ENCODE measurements around the gene TRAP1.

Gene TRAP1

GRCh38 chr16:3651461-3652372 lies 65.6 kb downstream of the TRAP1 start:
- no peak for DNase-seq (ENCODE audit: low spot score)

DNA sequence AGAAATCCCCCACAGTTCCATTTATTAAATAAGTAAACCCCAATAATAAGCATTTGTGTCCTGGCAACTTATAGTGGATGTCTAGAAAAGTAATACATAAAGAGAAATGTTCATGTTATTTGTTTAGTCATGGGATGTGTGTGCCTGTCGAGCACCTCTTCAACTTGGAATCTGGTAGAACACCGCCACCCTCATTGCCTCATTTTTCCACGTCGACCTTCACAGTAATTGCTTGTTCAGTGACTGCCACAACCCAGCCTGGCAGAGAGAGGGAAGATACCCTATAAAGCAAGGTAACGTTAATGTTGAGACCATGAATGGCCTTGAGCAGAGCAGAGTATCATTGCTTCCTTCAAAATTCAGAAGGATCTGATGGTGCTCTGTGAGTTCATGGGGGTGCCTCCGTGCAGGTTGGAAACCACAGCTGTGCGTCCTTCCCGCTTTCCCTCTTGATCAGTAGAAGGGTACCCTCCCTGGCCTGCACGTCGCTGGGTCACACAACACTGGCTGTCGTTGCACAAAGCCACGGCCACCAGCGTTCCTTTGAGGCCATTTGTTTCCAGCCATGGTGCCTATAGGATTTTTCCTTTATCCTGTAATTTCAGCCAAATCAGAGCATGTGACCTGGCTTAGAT lies 66.6 kb downstream of the TRAP1 start:
- DNase-seq (ENCODE audit: low spot score): no peak

DNA sequence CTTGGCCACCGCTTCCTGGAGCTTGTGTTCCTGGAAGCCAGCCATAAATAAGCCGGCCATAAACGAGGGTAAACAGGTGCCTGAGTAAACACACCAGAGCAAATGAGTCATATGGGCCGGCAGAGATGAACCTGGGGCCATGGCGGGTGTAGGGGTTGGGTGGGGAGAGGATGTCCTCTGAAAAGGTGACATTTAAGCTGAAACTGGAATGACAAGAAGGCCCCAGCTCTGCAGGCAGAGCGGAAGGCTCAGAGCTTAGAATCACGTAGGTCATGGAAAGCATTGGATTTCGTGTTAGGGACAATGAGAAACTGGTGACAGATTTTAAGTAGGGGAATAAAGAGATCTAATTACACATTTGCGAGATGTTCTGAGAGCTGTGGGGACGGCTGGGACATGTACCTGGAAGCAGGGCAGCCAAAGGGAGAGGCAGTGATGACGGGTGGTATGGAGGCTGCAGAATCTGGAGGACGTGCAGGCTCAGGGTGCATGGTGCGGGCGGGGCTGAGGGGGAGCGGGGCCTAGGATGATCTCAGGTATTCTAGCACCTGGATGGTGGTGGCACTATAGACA lies 70.9 kb downstream of the TRAP1 start:
- DNase-seq (ENCODE audit: low spot score): no peak

DNA sequence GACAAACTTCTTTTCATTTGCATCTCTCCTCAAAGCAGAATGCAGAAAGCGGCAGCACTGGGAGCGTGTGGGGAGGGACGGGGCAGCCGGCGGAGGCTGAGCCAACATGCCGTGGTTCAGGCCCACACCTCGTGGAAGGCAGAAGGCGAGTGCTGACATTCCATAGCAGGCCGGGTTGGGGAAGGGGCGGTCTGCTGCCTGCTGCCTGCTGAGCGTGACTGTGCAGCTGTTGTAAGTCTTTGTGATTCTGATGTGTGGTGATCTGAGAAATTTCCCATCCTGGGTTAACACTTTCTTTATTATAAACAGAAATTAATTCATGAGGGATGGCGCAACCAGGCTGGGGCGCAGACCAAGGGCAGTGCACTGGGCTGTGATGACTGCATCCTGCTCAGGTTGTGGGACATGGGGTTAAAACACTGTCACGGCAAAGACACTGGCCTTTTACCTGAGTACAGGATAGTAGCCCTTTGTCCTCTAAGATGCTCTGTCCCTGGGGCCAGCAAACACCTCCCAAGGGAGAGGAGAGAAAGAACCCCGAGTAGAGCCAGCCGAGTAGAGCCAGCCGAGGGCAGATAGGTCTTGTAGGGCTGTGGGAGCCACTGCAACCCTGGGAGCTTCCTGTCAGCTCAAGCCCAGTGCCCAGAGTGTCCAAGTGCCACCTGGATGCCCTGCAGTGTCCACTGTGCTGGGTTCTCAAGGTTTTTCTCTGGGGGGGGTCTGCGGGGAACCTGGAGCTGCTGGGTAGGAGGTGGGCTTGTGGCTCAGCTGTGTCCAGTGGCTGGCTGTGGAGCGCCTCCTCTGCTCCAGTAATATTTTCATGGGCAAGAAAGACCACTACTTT lies 71.6 kb downstream of the TRAP1 start:
- DNase-seq (ENCODE audit: low spot score): no peak

DNA sequence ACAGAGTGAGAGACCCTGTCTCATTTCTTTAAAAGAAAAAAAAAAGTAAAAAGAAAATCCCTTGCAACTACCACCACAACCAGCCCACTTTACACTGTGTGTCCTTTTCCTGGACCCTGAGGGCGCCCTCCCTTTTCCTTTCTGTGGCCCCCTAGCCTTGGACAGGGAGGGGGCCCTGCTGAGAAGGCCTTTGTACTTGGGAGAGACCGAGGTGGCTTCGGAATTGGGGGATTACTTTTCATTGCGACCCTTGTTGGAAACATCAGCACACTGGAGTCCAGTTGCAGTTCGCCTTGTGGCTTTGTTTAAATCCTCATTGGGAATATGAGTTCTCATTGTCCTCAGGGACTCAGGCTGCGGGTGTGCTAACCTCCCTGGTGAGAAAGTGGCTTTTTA lies 72.2 kb downstream of the TRAP1 start:
- DNase-seq (ENCODE audit: low spot score): no peak

GRCh38 chr16:3643095-3643730 lies 74.1 kb downstream of the TRAP1 start:
- DNase-seq (ENCODE audit: low spot score): no peak

DNA sequence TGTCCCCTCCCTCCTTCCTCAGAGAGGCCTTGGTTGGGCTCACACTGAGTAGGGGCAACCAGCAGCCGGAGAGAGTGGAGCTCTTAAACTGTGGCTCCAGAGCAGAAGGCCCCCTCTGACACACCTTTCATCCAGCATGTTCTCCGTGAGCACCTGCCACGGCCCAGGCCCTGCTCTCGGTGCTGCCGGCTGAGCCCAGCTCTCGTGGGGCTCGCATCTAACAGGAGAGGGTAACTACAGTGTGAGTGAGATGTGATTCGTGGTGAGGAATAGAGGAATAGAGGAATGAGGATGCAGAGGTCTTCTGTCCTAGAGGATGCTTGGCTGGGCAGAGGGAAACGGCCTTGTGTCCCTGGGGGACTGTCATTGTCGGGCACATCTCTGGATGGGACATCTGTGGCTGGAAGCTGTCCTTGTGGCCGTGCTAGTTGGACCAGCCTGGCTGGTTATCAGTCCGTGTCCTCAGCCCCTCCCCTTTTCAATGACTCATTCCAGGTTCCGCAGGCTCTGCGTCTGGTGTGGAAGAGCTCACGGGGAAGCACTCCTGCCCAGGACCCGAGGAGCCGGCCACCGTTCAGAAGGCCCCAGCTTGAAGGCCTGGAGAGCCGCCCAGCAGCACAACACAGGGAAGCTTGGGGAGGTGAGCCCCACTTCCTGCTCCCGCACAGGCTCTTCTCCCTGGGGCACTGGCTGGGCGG lies 74.8 kb downstream of the TRAP1 start:
- no peak for DNase-seq (ENCODE audit: low spot score)

GRCh38 chr16:3641801-3642396 lies 75.4 kb downstream of the TRAP1 start:
- DNase-seq (ENCODE audit: low spot score): no peak

GRCh38 chr16:3640632-3641501 lies 76.5 kb downstream of the TRAP1 start:
- no peak for DNase-seq (ENCODE audit: low spot score)

- no peak for DNase-seq (ENCODE audit: low spot score)
Observed at GRCh38 chr16:3640207-3640606, 77.1 kb downstream of the TRAP1 start.

GRCh38 chr16:3638916-3639644 lies 78.2 kb downstream of the TRAP1 start:
- DNase-seq (ENCODE audit: low spot score): no peak

DNA sequence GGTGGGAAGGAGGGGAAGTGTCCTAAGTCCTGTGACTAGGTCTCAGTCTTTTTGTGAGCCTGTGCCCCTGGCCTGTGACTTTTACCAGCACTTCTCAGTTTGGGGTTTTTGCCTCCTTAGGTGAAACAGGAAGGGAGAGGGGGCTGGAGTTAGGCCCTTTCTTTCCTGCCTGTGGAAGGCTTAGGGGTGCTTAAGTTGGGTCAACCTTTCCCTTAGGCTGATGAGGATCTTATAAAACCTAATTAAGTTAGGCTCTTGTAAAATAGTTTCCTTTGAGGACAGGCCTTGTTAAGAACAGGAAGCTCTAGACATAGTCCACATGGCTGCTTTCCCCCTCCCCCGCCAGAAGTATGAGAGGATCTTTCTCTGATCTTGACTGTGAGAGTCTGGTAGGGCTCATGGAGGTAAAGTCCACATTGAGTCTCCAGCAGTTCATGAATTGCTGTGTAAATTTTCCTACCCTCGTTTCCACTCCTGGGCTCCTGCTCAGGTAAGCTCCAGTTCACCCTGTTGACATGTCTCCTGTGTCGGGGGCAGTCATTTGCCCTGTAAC lies 79.9 kb downstream of the TRAP1 start:
- DNase-seq (ENCODE audit: low spot score): no peak

GRCh38 chr16:3625911-3626732 lies 91.2 kb downstream of the TRAP1 start:
- DNase-seq (ENCODE audit: low spot score): no peak

DNA sequence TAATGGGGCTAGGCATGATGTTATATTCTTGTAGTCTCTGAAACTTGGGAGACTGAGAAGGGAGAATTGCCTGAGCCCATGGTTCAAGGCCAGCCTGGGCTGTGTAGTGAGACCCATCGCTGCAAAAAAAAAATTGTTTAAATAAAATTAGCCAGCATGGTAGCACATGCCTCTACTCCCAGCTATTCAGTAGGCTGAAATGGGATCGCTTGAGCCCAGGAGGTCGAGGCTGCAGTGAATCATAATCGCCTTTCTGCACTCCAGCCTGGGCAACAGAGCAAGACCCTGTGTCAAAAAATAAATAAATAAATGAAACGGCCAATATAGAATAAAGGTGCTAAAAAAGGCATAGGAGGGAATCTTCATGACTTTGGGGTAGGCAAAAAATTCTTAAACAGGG lies 92.0 kb downstream of the TRAP1 start:
- DNase-seq (ENCODE audit: low spot score): no peak

GRCh38 chr16:3623642-3624041 lies 93.7 kb downstream of the TRAP1 start:
- no peak for DNase-seq (ENCODE audit: low spot score)

- DNase-seq (ENCODE audit: low spot score): no peak
Observed at GRCh38 chr16:3618769-3619141, 98.6 kb downstream of the TRAP1 start.

DNA sequence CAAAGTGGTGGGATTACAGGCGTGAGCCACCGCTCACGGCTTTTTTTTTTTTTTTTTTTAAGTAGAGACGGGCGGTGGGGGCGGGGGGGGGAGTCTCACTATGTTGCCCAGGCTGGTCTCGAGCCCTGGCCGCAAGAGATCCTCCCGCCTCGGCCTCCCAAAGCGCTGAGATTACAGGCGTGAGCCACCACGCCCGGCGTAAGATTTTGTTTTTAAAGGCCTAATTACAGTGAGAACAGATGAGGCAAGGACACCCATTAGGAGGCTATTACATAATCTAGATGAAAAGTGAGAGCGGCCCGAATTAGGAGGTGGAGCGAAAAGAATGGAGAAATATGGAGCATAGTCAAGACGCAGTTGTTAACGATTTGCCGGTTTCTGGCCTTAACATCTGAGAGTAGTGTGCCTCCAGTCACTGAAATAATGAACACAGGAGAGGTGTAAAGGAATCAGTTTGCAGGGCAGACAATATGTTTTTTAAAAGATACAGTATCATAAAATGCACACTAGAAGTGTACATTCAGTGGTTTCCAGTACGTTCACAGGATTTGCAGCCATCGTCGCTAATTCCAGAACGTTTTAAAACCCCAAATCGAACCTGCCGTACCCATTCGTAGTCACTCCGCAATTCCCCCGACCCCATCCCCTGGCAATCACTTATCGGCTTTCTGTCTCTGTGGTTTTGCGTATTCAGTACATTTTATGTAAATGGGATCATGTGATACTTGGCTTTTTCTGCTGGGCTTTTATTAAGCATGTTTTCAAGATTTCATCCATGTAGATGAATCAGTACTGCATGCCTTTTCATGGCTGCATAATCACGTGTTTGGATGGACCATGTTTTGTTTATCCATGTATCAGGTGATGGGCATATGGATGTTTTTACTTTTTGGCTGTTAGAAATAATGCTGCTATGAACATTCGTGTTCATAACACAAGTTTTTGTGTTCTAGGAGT lies 104.5 kb downstream of the TRAP1 start:
- DNase-seq (ENCODE audit: low spot score): no peak
